Keratinocyte (primary cell): ENCODE measurements around the gene PLXNA2.

Experiments
- CTCF ChIP-seq, 3 experiments: IDR thresholded peaks in 1 of 3; conservative IDR thresholded peaks in 1 of 3; optimal IDR thresholded peaks in 1 of 3; 2 replicates in 2 of 3; 3 replicates in 1 of 3; pipeline versions ENCODE3 to v1.5.1; 2011; ENCODE audit warnings: low read length in 3 of 3, mild to moderate bottlenecking in 3 of 3, moderate library complexity in 2 of 3, control low read depth in 1 of 3, inconsistent platforms in 1 of 3; ENCODE audit not compliant: insufficient read depth in 2 of 3; ENCODE audit errors: extremely low read depth in 1 of 3
- EZH2 ChIP-seq: IDR thresholded peaks from one replicate; pipeline ENCODE4 v1.6.1; 2012; ENCODE audit warnings: inconsistent platforms, mild to moderate bottlenecking, low read length, moderate library complexity

GRCh38 chr1:208185801-208186231 lies 58.4 kb downstream of the PLXNA2 start:
- TF ChIP-seq CTCF (optimal IDR thresholded peaks at IDR 0.05 in 1 of 3, IDR thresholded peaks at IDR 0.05 in 1 of 3, conservative IDR thresholded peaks at IDR 0.05 in 1 of 3; ENCODE audit: extremely low read depth in 1 of 3, insufficient read depth in 2 of 3, low read length in 3 of 3) (no peak), EZH2 (no peak)
